Measurements from ENCODE around the gene RHBDL2.

DNA sequence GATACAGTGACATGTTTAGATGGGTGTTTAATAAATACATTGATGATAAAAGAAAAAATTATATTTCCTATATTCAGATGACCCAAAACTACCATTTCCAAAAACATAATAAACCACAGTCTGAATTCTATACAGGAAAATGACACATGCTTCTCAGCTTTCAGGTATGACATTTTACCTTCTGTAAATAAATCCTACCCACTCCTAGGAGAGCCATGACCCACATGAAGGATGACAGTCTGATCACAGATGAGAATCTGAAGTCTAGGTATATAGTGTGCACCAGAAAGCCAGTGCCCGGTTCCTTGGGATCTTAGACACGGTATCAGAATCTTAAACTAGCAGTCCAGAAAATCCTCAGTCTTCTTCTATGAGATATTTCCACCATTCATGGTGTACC is 56.5 kb downstream of the RHBDL2 start:
- TF ChIP-seq LEF1 (IDR thresholded peaks at IDR 0.05; ENCODE audit: borderline replicate concordance) (no peak), ELF4 (IDR thresholded peaks at IDR 0.05) (no peak), NFRKB (IDR thresholded peaks at IDR 0.05) (no peak)
